ENCODE data around the gene JAG2. TPM values are rescaled to one million over a fixed set of nuclear protein-coding genes. Genes with fewer than 3 reads are reported as not detected.

JAG2 gene
- total RNA-seq, 1 experiment from 2014 or later = 85.9 TPM

GRCh38 chr14:105211086-105211757, 42.6 kb upstream of the JAG2 start:
- POLR2A ChIA-PET = no interaction called here
- peaks cover 3 to 4% of the 10 kb centered on the region in 2 experiments; a peak in 2 of 4 replicates for H3K4me1 ChIP-seq (ENCODE audit: control insufficient read depth in 1 of 2, insufficient read depth in 2 of 2, low read length in 2 of 2)
- no peaks in the 10 kb centered on the region for H4K20me1 ChIP-seq (ENCODE audit: insufficient read depth)
- no peaks in the 10 kb centered on the region for H3K79me2 ChIP-seq (ENCODE audit: insufficient read depth, low read length)
- H2AFZ ChIP-seq (ENCODE audit: low read depth, low read length, poor library complexity, severe bottlenecking) = no peak overlapping the region
- ATAC-seq (no peak), DNase-seq (ENCODE audit: low read depth, low spot score) (no peak)
- H3K27ac ChIP-seq (ENCODE audit: low read depth, low read length) = no peak overlapping the region
- no peak overlapping the region for H3K4me3 ChIP-seq (replicated peaks in 1 of 2; ENCODE audit: low read depth in 1 of 2, low read length in 2 of 2)
- no TSS peak for BruUV-seq (replicated peaks)
- CTCF ChIA-PET = no interaction called here
- TF ChIP-seq EGR1 (IDR thresholded peaks at IDR 0.05; ENCODE audit: low read depth) (no peak), SP1 (IDR thresholded peaks at IDR 0.05; ENCODE audit: low read depth) (no peak), EZH2phosphoT487 (IDR thresholded peaks at IDR 0.05; ENCODE audit: borderline replicate concordance) (no peak), SIN3A (IDR thresholded peaks at IDR 0.05; ENCODE audit: low read depth) (no peak), JUND (IDR thresholded peaks at IDR 0.05) (no peak), CBX3 (IDR thresholded peaks at IDR 0.05; ENCODE audit: low read depth) (no peak), POLR2AphosphoS5 (IDR thresholded peaks at IDR 0.05; ENCODE audit: low read depth, low read length) (no peak), CEBPB (IDR thresholded peaks at IDR 0.05; ENCODE audit: low read depth) (no peak), ZNF274 (IDR thresholded peaks at IDR 0.05; ENCODE audit: low read depth, low read length) (no peak), CTCF (IDR thresholded peaks at IDR 0.05 in 2 of 3, conservative IDR thresholded peaks at IDR 0.05 in 1 of 3; ENCODE audit: borderline replicate concordance in 1 of 3, insufficient read depth in 1 of 3, low read depth in 2 of 3, low read length in 2 of 3) (no peak), ATF3 (IDR thresholded peaks at IDR 0.05) (no peak), FOSL1 (IDR thresholded peaks at IDR 0.05; ENCODE audit: low read depth) (no peak), SRF (IDR thresholded peaks at IDR 0.05; ENCODE audit: low read depth) (no peak), ZFX (IDR thresholded peaks at IDR 0.05) (no peak), RAD21 (IDR thresholded peaks at IDR 0.05; ENCODE audit: low read depth) (no peak), TCF7L2 (IDR thresholded peaks at IDR 0.05; ENCODE audit: borderline replicate concordance, extremely low read depth, insufficient read depth, insufficient read length) (no peak)
- TF ChIP-seq, protein P1, sequence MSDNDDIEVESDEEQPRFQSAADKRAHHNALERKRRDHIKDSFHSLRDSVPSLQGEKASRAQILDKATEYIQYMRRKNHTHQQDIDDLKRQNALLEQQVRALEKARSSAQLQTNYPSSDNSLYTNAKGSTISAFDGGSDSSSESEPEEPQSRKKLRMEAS (IDR thresholded peaks at IDR 0.05) = no peak
- RAD21 ChIA-PET (ENCODE audit: low non-redundant PET in 1 of 2, low total read pairs in 2 of 2, uncharacterized antibody in 2 of 2, unreplicated experiment in 2 of 2) = no interaction called here
- no peaks in the 10 kb centered on the region for H3K27me3 ChIP-seq (ENCODE audit: insufficient read depth, low read length)
- H3K4me2 ChIP-seq (ENCODE audit: low read length) = no peak overlapping the region
- intact Hi-C loops (cut with micrococcal nuclease) = no loop called here
- H3K9ac ChIP-seq (ENCODE audit: low read length) = no peak overlapping the region
- no peaks in the 10 kb centered on the region for H3K9me3 ChIP-seq (ENCODE audit: control insufficient read depth in 1 of 2, insufficient read depth in 1 of 2, low read depth in 1 of 2, low read length in 2 of 2)
- H3K9me2 ChIP-seq (ENCODE audit: insufficient read depth) = no peaks in the 10 kb centered on the region
- H3K36me3 ChIP-seq (ENCODE audit: control insufficient read depth in 1 of 2, insufficient read depth in 2 of 2, low read length in 2 of 2) = no peaks in the 10 kb centered on the region
